K562 (cell line): ENCODE data around the gene SYNJ2. TPM values are rescaled to one million over a fixed set of nuclear protein-coding genes. Genes with fewer than 3 reads are reported as not detected.

Experiments used
- ATAC-seq: fragments of 200-7000 bp; cut with Tn5 transposase; 3 replicates; pipeline ENCODE4 v1.9.1; 2020; ENCODE audit warnings: moderate library complexity
- BruUV-seq: library from RNA; stranded (reverse); fragments of 400-500 nt; replicated peaks from 2 replicates; lab custom pipeline; 2021; lab: Mats Ljungman, UMichigan
- CTCF ChIA-PET: fragments of 300-600 bp; formaldehyde crosslinking; extraction: SDS; loops from one replicate; lab custom pipeline; 2021; ENCODE audit warnings: low intra/inter-chr PET ratio; lab: Yijun Ruan, JAX
- POLR2A ChIA-PET: fragments of 300-600, 350-650 bp; sonication (Branson Sonifier 250); formaldehyde crosslinking; extraction: SDS; loops from one replicate; lab custom pipeline; 2021; ENCODE audit warnings: antibody characterized with exemption, inconsistent platforms; lab: Yijun Ruan, JAX
- DNase-seq, 4 experiments: peaks; one replicate each; pipeline versions ENCODE4 v3.0.0 to v3.0.0-alpha.2; 2011 to 2018; ENCODE audit warnings: low spot score in 3 of 4, mixed read lengths in 3 of 4; ENCODE audit errors: extremely low read depth in 1 of 4
- FAIRE-seq: peaks from 2 replicates; lab custom pipeline; 2011; peaks lifted over from hg19 to GRCh38; lab: Jason Lieb, UNC
- H2AFZ ChIP-seq: 2 replicates; pipeline ENCODE4 v1.6.0; 2011; ENCODE audit warnings: low read depth, low read length, control low read depth, inconsistent platforms
- H3K27ac ChIP-seq: fragments of 200-600 bp; 3 replicates; pipeline ENCODE4 v1.8.0; 2011; ENCODE audit warnings: low read depth, mild to moderate bottlenecking, control low read depth, inconsistent platforms, low read length, moderate library complexity, mixed read lengths; ENCODE audit errors: extremely low read depth
- H3K27me3 ChIP-seq, 2 experiments: fragments of 300-600 bp in 1 of 2; 2 replicates in 1 of 2; 3 replicates in 1 of 2; pipeline versions ENCODE4 v1.6.0 to v1.8.0; 2011; ENCODE audit warnings: inconsistent platforms in 2 of 2, low read length in 2 of 2, mild to moderate bottlenecking in 1 of 2, mixed read lengths in 1 of 2, moderate library complexity in 1 of 2; ENCODE audit not compliant: control insufficient read depth in 2 of 2, insufficient read depth in 2 of 2
- H3K36me3 ChIP-seq: fragments of 300-600 bp; 3 replicates; pipeline ENCODE4 v1.8.0; 2011; ENCODE audit warnings: mild to moderate bottlenecking, low read length, inconsistent platforms; ENCODE audit not compliant: control insufficient read depth, insufficient read depth
- H3K4me1 ChIP-seq, 2 experiments: fragments of 200-600 bp in 1 of 2; replicated peaks in 1 of 2; 2 replicates in 1 of 2; 3 replicates in 1 of 2; pipeline versions ENCODE4 v1.5.1 to v1.8.0; 2011; ENCODE audit warnings: inconsistent platforms in 2 of 2, low read length in 2 of 2, mild to moderate bottlenecking in 1 of 2, mixed read lengths in 1 of 2, moderate library complexity in 1 of 2; ENCODE audit not compliant: control insufficient read depth in 2 of 2, insufficient read depth in 2 of 2
- H3K4me2 ChIP-seq: 2 replicates; pipeline ENCODE4 v1.6.1; 2011; ENCODE audit warnings: low read length, control low read depth, inconsistent platforms, mixed read lengths; ENCODE audit not compliant: insufficient read depth
- H3K4me3 ChIP-seq: fragments of 200-600 bp; sonication (generic), shearing (Covaris generic); 2 replicates; pipeline ENCODE4 v1.5.1; 2016; ENCODE audit warnings: control low read depth, inconsistent platforms
- H3K79me2 ChIP-seq: fragments of 200-600 bp; 3 replicates; pipeline ENCODE4 v1.8.0; 2011; ENCODE audit warnings: low read length, inconsistent platforms; ENCODE audit not compliant: control insufficient read depth, insufficient read depth
- H3K9ac ChIP-seq, 2 experiments: 2 replicates each; pipeline versions ENCODE4 v1.6.0 to v1.6.1; 2011; ENCODE audit warnings: low read depth in 2 of 2, low read length in 2 of 2, control low read depth in 1 of 2, inconsistent platforms in 1 of 2, mild to moderate bottlenecking in 1 of 2, mixed read lengths in 1 of 2; ENCODE audit not compliant: insufficient read depth in 1 of 2
- H3K9me1 ChIP-seq: one replicate; pipeline ENCODE4 v1.6.0; 2011; ENCODE audit warnings: inconsistent platforms, mild to moderate bottlenecking, low read length, moderate library complexity; ENCODE audit not compliant: control insufficient read depth, insufficient read depth
- H3K9me3 ChIP-seq: replicated peaks from 2 replicates; pipeline ENCODE4 v1.5.1; 2011; ENCODE audit warnings: low read depth, low read length, inconsistent platforms; ENCODE audit not compliant: control insufficient read depth, insufficient read depth
- H4K20me1 ChIP-seq: replicated peaks from 2 replicates; pipeline ENCODE4 v1.6.1; 2011; ENCODE audit warnings: low read length, inconsistent platforms, mixed read lengths; ENCODE audit not compliant: control insufficient read depth, insufficient read depth
- CBFA2T2 ChIP-seq: fragments of 450-650 bp; conservative IDR thresholded peaks from 2 replicates; pipeline ENCODE4 v1.6.1; 2017; ENCODE audit warnings: mild to moderate bottlenecking
- NR2C1 ChIP-seq, 2 experiments: fragments of 450-650 bp; IDR thresholded peaks; 2 replicates each; pipeline ENCODE4 v1.6.1; 2017; ENCODE audit warnings: mild to moderate bottlenecking in 2 of 2, antibody characterized with exemption in 1 of 2, inconsistent platforms in 1 of 2, missing compliant biosample characterization in 1 of 2, missing genetic modification characterization in 1 of 2
- RAD51 ChIP-seq: fragments of 450-650 bp; IDR thresholded peaks from 2 replicates; pipeline ENCODE4 v1.7.1; 2016; ENCODE audit warnings: low read depth, mild to moderate bottlenecking, borderline replicate concordance
- WGBS: fragments of 100-300 bp; shearing (Covaris generic); methylation state at CpG from one replicate; pipeline ENCODE4 v1.1.6; 2016; ENCODE audit warnings: low coverage, mixed read lengths; ENCODE audit not compliant: insufficient coverage; ENCODE audit errors: missing lambda C conversion rate; 5-methylcytosine and 5-hydroxymethylcytosine counted together
- in situ Hi-C: fragments of 300-500 bp; cut with MboI; formaldehyde crosslinking; loops from 4 replicates; pipeline ENCODE4 v1.15.0; 2018; ENCODE audit warnings: inconsistent platforms, mixed read lengths
- intact Hi-C: fragments of 100-400 bp; cut with micrococcal nuclease; formaldehyde crosslinking; loops from 2 replicates; pipeline ENCODE4 v1.14.2; 2022
- polyA plus RNA-seq, 8 experiments: library from polyadenylated mRNA; depleted of rRNA in 4 of 8; stranded (reverse) in 5 of 8; unstranded in 3 of 8; fragments of >200 nt; fragmentation: Nextera tagmentation in 2 of 8; fragmentation: Illumina TruSeq in 1 of 8; extraction: Ambion mirVana in 2 of 8; extraction: Trizol in 1 of 8; gene quantifications; 2 replicates each; pipeline versions ENCODE4 v1.2.1 to v1.2.3, GENCODE V29; 2011 to 2014; ENCODE audit warnings: inconsistent platforms in 1 of 8, missing spikeins in 1 of 8
- total RNA-seq, 7 experiments: library from RNA; depleted of rRNA in 6 of 7; stranded (reverse); fragments of >200 nt in 6 of 7; fragmentation: Illumina TruSeq in 2 of 7; extraction: Trizol in 2 of 7; gene quantifications; 2 replicates each; pipeline versions ENCODE4 v1.2.1 to v1.2.3, GENCODE V29; 2011 to 2021; ENCODE audit warnings: low replicate concordance in 1 of 7
- TF ChIP-seq, protein P1 (sequence below): sonication (generic); formaldehyde crosslinking; IDR thresholded peaks from 2 replicates; pipeline ENCODE4 v1.9.0; 2022; ENCODE audit warnings: mild to moderate bottlenecking, missing genetic modification reagents
- TF ChIP-seq, protein P2 (sequence below): sonication (generic); formaldehyde crosslinking; IDR thresholded peaks from 2 replicates; pipeline ENCODE4 v1.9.0; 2022; ENCODE audit warnings: mild to moderate bottlenecking, missing genetic modification reagents
- TF ChIP-seq, protein P3 (sequence below): fragments of 450-650 bp; IDR thresholded peaks from 2 replicates; pipeline ENCODE4 v1.6.1; 2016; ENCODE audit warnings: mild to moderate bottlenecking, moderate library complexity

SYNJ2 gene
- total and polyA plus RNA-seq, 9 of the 15 experiments (the other 6 are each of a cell fraction or from before 2014, with no cell fraction given): 3.0 to 27.7 (median 17.8) TPM

- Histone ChIP-seq H4K20me1 (peaks cover 9% of the 10 kb centered on the region; the same call in 1 of the 2 replicates), H3K9ac (0 out of 4 replicates have a peak overlapping the region, but pooled peaks of 1 of the 2 experiments have one; percentile 31), H3K4me3 (no peak overlapping the region), H3K4me2 (no peak overlapping the region), H3K9me3 (no peaks in the 10 kb centered on the region), H3K79me2 (peaks cover 50% of the 10 kb centered on the region), H3K27me3 (no peaks in the 10 kb centered on the region), H2AFZ (no peak overlapping the region), H3K36me3 (no peaks in the 10 kb centered on the region; the same call in 2 of the 3 replicates), H3K4me1 (peaks cover 28 to 30% of the 10 kb centered on the region in 2 experiments), H3K9me1 (peaks cover 3% of the 10 kb centered on the region), H3K27ac (no peak overlapping the region)
- DNase-seq (no peak), FAIRE-seq (no peak), ATAC-seq (no peak)
- ChIA-PET CTCF (no interaction called here), POLR2A (interaction anchor here (0.6 to 1.3 kb wide), 2 partner anchors 12 to 20 kb away, joined by 3 read pairs; no protein-coding TSS in a partner anchor)
- no TSS peak for BruUV-seq
- in situ Hi-C loops: no loop called here
- intact Hi-C loops: no loop called here
- WGBS: 72% methylated on average over 19 of the region's 19 CpGs
- TF ChIP-seq NR2C1 (IDR thresholded peaks at IDR 0.05): no peak
- TF ChIP-seq NR2C1 (tag; IDR thresholded peaks at IDR 0.05): no peak
- TF ChIP-seq, protein P1, sequence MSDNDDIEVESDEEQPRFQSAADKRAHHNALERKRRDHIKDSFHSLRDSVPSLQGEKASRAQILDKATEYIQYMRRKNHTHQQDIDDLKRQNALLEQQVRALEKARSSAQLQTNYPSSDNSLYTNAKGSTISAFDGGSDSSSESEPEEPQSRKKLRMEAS (CRISPR knock-in tag): peak; percentile 45
- peak; percentile 24; the same call in 1 of the 2 replicates for TF ChIP-seq RAD51
- TF ChIP-seq, protein P2, sequence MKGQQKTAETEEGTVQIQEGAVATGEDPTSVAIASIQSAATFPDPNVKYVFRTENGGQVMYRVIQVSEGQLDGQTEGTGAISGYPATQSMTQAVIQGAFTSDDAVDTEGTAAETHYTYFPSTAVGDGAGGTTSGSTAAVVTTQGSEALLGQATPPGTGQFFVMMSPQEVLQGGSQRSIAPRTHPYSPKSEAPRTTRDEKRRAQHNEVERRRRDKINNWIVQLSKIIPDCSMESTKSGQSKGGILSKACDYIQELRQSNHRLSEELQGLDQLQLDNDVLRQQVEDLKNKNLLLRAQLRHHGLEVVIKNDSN: peak; percentile 68
- TF ChIP-seq, protein P3, sequence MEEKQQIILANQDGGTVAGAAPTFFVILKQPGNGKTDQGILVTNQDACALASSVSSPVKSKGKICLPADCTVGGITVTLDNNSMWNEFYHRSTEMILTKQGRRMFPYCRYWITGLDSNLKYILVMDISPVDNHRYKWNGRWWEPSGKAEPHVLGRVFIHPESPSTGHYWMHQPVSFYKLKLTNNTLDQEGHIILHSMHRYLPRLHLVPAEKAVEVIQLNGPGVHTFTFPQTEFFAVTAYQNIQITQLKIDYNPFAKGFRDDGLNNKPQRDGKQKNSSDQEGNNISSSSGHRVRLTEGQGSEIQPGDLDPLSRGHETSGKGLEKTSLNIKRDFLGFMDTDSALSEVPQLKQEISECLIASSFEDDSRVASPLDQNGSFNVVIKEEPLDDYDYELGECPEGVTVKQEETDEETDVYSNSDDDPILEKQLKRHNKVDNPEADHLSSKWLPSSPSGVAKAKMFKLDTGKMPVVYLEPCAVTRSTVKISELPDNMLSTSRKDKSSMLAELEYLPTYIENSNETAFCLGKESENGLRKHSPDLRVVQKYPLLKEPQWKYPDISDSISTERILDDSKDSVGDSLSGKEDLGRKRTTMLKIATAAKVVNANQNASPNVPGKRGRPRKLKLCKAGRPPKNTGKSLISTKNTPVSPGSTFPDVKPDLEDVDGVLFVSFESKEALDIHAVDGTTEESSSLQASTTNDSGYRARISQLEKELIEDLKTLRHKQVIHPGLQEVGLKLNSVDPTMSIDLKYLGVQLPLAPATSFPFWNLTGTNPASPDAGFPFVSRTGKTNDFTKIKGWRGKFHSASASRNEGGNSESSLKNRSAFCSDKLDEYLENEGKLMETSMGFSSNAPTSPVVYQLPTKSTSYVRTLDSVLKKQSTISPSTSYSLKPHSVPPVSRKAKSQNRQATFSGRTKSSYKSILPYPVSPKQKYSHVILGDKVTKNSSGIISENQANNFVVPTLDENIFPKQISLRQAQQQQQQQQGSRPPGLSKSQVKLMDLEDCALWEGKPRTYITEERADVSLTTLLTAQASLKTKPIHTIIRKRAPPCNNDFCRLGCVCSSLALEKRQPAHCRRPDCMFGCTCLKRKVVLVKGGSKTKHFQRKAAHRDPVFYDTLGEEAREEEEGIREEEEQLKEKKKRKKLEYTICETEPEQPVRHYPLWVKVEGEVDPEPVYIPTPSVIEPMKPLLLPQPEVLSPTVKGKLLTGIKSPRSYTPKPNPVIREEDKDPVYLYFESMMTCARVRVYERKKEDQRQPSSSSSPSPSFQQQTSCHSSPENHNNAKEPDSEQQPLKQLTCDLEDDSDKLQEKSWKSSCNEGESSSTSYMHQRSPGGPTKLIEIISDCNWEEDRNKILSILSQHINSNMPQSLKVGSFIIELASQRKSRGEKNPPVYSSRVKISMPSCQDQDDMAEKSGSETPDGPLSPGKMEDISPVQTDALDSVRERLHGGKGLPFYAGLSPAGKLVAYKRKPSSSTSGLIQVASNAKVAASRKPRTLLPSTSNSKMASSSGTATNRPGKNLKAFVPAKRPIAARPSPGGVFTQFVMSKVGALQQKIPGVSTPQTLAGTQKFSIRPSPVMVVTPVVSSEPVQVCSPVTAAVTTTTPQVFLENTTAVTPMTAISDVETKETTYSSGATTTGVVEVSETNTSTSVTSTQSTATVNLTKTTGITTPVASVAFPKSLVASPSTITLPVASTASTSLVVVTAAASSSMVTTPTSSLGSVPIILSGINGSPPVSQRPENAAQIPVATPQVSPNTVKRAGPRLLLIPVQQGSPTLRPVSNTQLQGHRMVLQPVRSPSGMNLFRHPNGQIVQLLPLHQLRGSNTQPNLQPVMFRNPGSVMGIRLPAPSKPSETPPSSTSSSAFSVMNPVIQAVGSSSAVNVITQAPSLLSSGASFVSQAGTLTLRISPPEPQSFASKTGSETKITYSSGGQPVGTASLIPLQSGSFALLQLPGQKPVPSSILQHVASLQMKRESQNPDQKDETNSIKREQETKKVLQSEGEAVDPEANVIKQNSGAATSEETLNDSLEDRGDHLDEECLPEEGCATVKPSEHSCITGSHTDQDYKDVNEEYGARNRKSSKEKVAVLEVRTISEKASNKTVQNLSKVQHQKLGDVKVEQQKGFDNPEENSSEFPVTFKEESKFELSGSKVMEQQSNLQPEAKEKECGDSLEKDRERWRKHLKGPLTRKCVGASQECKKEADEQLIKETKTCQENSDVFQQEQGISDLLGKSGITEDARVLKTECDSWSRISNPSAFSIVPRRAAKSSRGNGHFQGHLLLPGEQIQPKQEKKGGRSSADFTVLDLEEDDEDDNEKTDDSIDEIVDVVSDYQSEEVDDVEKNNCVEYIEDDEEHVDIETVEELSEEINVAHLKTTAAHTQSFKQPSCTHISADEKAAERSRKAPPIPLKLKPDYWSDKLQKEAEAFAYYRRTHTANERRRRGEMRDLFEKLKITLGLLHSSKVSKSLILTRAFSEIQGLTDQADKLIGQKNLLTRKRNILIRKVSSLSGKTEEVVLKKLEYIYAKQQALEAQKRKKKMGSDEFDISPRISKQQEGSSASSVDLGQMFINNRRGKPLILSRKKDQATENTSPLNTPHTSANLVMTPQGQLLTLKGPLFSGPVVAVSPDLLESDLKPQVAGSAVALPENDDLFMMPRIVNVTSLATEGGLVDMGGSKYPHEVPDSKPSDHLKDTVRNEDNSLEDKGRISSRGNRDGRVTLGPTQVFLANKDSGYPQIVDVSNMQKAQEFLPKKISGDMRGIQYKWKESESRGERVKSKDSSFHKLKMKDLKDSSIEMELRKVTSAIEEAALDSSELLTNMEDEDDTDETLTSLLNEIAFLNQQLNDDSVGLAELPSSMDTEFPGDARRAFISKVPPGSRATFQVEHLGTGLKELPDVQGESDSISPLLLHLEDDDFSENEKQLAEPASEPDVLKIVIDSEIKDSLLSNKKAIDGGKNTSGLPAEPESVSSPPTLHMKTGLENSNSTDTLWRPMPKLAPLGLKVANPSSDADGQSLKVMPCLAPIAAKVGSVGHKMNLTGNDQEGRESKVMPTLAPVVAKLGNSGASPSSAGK: peak; percentile 27; the same call in 1 of the 2 replicates
- TF ChIP-seq CBFA2T2: 0 out of 2 replicates have a peak, but pooled peaks have one; percentile 14
These were observed 29.2 kb downstream of the SYNJ2 start for GRCh38 chr6:158010591-158011477.
